ENCODE measurements around the gene IQCF2.
"Not testable (repeated sequence)": the region's sequence is repeated elsewhere in the genome, so short reads cannot be mapped to it uniquely, and the experiment has no call there.

IQCF2 gene

GRCh38 chr3:51879937-51880336, 18.5 kb downstream of the IQCF2 start:
- DNase-seq (ENCODE audit: low spot score) = no peak

DNA sequence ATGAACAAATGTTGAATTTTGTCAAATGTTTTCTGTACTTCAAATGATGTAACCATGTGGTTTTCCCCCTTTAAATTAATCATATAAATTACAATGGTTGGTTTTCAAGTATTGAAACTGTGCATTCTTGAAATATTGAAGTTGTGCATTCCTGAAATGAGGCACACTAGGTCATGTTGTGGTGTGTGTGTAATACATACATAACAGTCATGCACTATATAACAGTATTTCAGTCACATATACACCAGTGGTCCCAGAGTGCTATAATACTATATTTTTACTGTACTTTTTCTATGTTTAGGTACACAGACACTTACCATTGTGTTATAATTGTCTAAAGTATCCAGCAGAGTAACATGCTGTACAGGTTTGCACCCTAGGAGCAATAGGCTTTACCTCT, 25.0 kb downstream of the IQCF2 start:
- DNase-seq (ENCODE audit: low spot score) = no peak

DNA sequence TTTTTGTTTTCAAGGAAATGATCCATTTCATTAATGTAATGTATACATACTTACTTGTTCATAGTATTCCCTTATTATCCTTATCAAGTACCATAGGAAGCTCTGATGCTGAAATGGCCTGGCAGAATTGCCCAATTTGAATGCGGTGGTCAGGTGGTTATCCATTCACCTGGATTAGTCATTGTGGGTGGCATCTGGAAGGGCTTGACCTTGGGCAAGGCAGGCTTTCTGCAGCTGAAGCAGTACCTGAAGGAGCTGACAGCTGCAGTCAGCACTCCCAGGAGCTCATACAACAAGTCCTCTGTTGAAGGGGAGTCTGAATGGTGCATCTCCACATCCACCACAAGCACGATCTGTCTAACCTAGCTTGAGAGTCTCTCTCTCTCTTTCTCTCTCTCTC, 26.2 kb downstream of the IQCF2 start:
- peak; percentile 54 for DNase-seq (ENCODE audit: low spot score)

DNA sequence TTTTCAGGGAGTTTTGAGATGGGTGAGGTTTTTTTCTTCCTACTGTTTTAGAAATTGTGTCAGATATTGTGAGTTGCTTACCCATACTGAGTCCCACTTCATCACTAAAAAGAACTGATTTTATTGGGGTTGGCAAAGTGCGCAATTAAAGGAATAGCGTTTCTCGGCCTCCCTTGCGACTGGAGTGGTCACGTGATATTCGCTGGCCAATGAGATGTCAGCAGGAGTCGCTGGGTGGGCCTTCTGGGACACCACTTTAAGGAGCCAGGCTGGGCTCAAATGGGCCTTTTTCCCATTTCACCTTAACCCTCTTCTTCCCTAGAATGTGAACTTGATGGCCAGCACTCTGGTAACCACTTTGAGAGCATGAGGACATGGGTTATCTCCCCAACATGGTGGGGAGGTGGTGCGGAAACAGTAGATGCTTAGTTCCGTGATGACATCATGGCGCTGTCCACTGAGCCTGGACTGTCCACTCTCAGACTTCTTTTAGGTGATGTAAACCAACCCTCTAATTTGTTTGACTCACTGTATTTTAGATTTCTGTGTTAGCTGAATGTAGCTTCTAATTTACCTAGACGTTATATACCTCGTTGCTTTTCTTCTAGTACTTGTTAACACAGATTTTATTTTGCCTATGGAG, 27.2 kb downstream of the IQCF2 start:
- no peak for DNase-seq (ENCODE audit: low spot score)

GRCh38 chr3:51891242-51892039, 30.0 kb downstream of the IQCF2 start:
- DNase-seq (ENCODE audit: low spot score) = no peak

DNA sequence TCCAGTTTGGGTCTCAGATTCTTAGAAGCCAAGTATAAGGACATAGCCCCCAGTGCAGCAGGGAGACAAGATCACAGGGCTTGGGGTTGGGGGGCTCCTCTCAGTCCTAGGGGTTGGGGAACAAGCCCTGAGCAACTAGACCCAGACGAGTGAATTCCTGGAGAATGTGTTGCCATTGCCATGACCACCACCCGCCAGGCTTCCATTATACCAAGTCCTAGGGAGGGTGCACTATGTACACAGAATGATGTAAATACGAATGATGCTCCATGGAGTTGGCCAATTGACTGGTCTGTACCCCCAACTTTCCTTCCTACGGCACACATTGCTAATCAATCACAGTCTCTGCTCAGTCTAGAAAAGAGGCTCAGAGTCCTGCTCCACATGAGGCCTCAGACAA, 33.0 kb downstream of the IQCF2 start:
- no peak for DNase-seq (ENCODE audit: low spot score)

DNA sequence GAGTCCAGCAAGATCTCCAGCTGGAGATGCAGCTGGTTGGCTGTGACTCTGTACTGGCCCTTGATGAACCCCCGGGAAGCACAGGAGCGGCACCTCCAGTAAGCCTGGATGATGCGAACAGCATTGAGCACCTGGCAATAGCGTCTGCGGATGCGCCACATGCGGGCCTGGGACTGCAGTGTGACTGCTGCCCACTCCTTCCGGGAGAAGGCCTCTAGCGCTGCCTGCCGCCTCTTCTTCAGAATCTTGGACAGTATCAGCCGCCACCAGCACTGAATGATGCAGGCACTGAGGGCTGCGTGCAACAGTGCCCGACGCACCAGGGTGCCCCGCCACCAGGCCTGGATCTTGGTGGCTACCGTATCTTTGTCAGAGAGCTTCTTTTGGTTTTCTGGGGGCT, 33.5 kb downstream of the IQCF2 start:
- no peak for DNase-seq (ENCODE audit: low spot score)

- DNase-seq (ENCODE audit: low spot score) = no peak
These were observed 35.3 kb downstream of the IQCF2 start for GRCh38 chr3:51896607-51897305.

GRCh38 chr3:51897391-51897790, 36.0 kb downstream of the IQCF2 start:
- no peak for DNase-seq (ENCODE audit: low spot score)

DNA sequence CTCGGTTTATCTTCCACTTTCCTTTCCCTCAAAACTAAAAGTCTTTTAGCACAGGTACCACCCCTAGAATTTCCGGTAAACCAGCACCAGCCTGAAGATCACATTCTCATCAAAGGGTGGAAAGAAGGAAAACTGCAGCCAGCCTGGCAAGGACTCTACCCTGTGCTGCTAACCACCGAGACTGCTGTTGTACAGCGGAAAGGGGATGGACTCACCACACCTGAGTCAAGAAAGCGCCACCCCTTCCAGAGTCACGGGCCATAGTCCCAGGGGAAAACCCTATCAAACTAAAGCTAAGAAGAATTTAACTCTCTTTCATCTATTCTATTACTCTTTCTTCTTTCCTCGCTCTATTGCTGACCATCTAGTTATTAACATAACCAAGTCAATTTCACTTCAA, 38.6 kb downstream of the IQCF2 start:
- not testable (repeated sequence) for DNase-seq (ENCODE audit: low spot score)

DNA sequence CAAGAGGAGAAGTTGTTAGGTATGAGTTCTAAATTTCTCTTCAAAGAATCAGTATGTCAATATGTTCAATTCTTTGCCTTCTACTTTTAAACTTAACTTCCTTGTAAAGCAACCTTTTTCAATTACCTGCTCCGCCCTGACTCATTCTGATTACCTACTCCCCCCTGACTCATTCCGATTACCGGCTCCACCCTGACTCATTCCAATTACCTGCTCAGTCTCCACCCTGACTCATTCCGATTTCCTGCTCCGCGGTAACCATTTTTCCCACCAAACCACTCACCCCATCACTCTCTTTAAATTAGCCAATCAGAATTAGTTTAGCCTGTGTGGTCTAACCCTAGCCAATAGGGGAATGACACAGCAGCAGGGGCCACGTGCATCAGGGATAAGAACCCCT, 40.9 kb downstream of the IQCF2 start:
- DNase-seq (ENCODE audit: low spot score) = peak; percentile 77

- DNase-seq (ENCODE audit: low spot score) = no peak
These were observed 42.8 kb downstream of the IQCF2 start for GRCh38 chr3:51904034-51904823.

DNA sequence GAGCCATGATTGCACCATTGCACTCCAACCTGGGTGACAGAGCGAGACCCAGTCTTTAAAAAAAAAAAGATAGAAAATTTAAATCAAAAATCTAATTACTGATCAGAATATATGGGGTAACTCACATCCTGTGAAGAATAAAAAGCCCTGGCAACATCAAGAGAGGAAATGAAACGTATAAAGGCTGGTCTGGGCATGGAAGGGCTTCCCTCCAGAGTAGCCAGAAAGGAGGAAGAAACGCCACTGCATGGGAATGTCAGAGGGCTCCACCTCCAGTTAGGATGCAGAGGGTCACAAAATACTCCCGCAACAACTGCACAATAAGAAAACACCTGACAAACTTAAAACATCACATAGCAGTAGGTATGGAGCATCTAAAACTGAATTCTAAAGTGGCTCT, 46.6 kb downstream of the IQCF2 start:
- DNase-seq (ENCODE audit: low spot score) = no peak

Data from LoVo (cell line).